Measurements from ENCODE around the gene NRXN3. TPM values are rescaled to one million over a fixed set of nuclear protein-coding genes. Genes with fewer than 3 reads are reported as not detected.

The NRXN3 gene
- total RNA-seq, 1 experiment from 2014 or later = not detected

DNA sequence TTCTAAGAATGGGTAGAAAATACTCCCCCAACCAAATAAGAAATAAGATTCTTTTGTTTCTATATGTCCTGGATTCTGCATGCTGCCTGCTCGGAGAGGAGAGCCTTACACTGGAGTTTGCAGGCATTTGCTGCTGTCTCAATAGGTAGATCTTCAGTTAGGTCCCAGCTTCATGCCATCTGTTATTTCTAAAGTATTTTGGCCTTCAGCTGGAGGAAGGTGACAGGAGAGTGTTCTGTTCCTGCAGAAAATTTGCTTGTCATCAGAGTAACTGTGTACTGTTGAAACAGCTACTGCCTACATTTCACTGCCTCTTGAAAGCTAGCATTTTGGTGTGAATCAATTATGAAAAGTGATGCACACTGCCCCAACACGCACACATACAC is 966.9 kb downstream of the NRXN3 start:
- BruUV-seq (replicated peaks) = no TSS peak
- H3K27me3 ChIP-seq (ENCODE audit: control insufficient read depth, insufficient read depth, low read length) = no peaks in the 10 kb centered on the region
- intact Hi-C loops (cut with micrococcal nuclease; ENCODE audit: unreplicated experiment) = no loop called here
- no peak for ATAC-seq
- no peaks in the 10 kb centered on the region for H3K9me3 ChIP-seq (ENCODE audit: control insufficient read depth, insufficient read depth, low read depth, low read length)
- CTCF ChIA-PET = no interaction called here
- DNase-seq (ENCODE audit: low read depth, low spot score) = no peak
- POLR2A ChIA-PET = no interaction called here
- H3K27ac ChIP-seq (ENCODE audit: low read length) = no peak overlapping the region
- TF ChIP-seq SIN3A (IDR thresholded peaks at IDR 0.05; ENCODE audit: borderline replicate concordance, insufficient read depth, low read depth, low read length) (no peak), POLR2AphosphoS5 (IDR thresholded peaks at IDR 0.05; ENCODE audit: low read depth, low read length) (no peak), TCF7L2 (IDR thresholded peaks at IDR 0.05; ENCODE audit: low read depth, low read length) (no peak)
- TF ChIP-seq, protein P1, sequence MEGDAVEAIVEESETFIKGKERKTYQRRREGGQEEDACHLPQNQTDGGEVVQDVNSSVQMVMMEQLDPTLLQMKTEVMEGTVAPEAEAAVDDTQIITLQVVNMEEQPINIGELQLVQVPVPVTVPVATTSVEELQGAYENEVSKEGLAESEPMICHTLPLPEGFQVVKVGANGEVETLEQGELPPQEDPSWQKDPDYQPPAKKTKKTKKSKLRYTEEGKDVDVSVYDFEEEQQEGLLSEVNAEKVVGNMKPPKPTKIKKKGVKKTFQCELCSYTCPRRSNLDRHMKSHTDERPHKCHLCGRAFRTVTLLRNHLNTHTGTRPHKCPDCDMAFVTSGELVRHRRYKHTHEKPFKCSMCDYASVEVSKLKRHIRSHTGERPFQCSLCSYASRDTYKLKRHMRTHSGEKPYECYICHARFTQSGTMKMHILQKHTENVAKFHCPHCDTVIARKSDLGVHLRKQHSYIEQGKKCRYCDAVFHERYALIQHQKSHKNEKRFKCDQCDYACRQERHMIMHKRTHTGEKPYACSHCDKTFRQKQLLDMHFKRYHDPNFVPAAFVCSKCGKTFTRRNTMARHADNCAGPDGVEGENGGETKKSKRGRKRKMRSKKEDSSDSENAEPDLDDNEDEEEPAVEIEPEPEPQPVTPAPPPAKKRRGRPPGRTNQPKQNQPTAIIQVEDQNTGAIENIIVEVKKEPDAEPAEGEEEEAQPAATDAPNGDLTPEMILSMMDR (IDR thresholded peaks at IDR 0.05) = no peak
- TF ChIP-seq, protein P2, sequence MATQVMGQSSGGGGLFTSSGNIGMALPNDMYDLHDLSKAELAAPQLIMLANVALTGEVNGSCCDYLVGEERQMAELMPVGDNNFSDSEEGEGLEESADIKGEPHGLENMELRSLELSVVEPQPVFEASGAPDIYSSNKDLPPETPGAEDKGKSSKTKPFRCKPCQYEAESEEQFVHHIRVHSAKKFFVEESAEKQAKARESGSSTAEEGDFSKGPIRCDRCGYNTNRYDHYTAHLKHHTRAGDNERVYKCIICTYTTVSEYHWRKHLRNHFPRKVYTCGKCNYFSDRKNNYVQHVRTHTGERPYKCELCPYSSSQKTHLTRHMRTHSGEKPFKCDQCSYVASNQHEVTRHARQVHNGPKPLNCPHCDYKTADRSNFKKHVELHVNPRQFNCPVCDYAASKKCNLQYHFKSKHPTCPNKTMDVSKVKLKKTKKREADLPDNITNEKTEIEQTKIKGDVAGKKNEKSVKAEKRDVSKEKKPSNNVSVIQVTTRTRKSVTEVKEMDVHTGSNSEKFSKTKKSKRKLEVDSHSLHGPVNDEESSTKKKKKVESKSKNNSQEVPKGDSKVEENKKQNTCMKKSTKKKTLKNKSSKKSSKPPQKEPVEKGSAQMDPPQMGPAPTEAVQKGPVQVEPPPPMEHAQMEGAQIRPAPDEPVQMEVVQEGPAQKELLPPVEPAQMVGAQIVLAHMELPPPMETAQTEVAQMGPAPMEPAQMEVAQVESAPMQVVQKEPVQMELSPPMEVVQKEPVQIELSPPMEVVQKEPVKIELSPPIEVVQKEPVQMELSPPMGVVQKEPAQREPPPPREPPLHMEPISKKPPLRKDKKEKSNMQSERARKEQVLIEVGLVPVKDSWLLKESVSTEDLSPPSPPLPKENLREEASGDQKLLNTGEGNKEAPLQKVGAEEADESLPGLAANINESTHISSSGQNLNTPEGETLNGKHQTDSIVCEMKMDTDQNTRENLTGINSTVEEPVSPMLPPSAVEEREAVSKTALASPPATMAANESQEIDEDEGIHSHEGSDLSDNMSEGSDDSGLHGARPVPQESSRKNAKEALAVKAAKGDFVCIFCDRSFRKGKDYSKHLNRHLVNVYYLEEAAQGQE (IDR thresholded peaks at IDR 0.05; ENCODE audit: insufficient read depth in 1 of 2, low read depth in 2 of 2, low read length in 1 of 2) = no peak
- in situ Hi-C loops (cut with HindIII; ENCODE audit: low pct_unique_long_range_greater_than_20kb, low sequenced_read_pairs) = no loop called here
- H3K36me3 ChIP-seq (ENCODE audit: control insufficient read depth, insufficient read depth, low read length) = no peaks in the 10 kb centered on the region
- no peak overlapping the region for H3K4me3 ChIP-seq (ENCODE audit: low read depth in 2 of 2, low read length in 2 of 2)
- no peaks in the 10 kb centered on the region for H3K4me1 ChIP-seq (ENCODE audit: control insufficient read depth, insufficient read depth, low read length)

GRCh38 chr14:79137836-79138235 is 967.7 kb downstream of the NRXN3 start:
- in situ Hi-C loops (cut with HindIII; ENCODE audit: low pct_unique_long_range_greater_than_20kb, low sequenced_read_pairs) (no loop called here), intact Hi-C loops (cut with micrococcal nuclease; ENCODE audit: unreplicated experiment) (no loop called here)
- Histone ChIP-seq H3K4me3 (ENCODE audit: low read depth in 2 of 2, low read length in 2 of 2) (no peak overlapping the region), H3K27ac (ENCODE audit: low read length) (no peak overlapping the region), H3K4me1 (ENCODE audit: control insufficient read depth, insufficient read depth, low read length) (no peaks in the 10 kb centered on the region), H3K9me3 (ENCODE audit: control insufficient read depth, insufficient read depth, low read depth, low read length) (no peaks in the 10 kb centered on the region), H3K27me3 (ENCODE audit: control insufficient read depth, insufficient read depth, low read length) (no peaks in the 10 kb centered on the region), H3K36me3 (ENCODE audit: control insufficient read depth, insufficient read depth, low read length) (no peaks in the 10 kb centered on the region)
- no peak for ATAC-seq
- TF ChIP-seq POLR2AphosphoS5 (IDR thresholded peaks at IDR 0.05; ENCODE audit: low read depth, low read length) (no peak), SIN3A (IDR thresholded peaks at IDR 0.05; ENCODE audit: borderline replicate concordance, insufficient read depth, low read depth, low read length) (no peak), TCF7L2 (IDR thresholded peaks at IDR 0.05; ENCODE audit: low read depth, low read length) (no peak)
- TF ChIP-seq, protein P2 (IDR thresholded peaks at IDR 0.05; ENCODE audit: insufficient read depth in 1 of 2, low read depth in 2 of 2, low read length in 1 of 2) = no peak
- TF ChIP-seq, protein P1 (IDR thresholded peaks at IDR 0.05) = no peak
- ChIA-PET CTCF (no interaction called here), POLR2A (no interaction called here)
- no TSS peak for BruUV-seq (replicated peaks)
- no peak for DNase-seq (ENCODE audit: low read depth, low spot score)

Data from Panc1 (cell line).